OCI-M2 (cell line): Measurements from ENCODE around the gene FNTB.

Experiments
- DNase-seq: peaks from one replicate; lab custom pipeline; 2025; ENCODE audit not compliant: unreplicated experiment; lab: John Stamatoyannopoulos, UW

FNTB gene

DNA sequence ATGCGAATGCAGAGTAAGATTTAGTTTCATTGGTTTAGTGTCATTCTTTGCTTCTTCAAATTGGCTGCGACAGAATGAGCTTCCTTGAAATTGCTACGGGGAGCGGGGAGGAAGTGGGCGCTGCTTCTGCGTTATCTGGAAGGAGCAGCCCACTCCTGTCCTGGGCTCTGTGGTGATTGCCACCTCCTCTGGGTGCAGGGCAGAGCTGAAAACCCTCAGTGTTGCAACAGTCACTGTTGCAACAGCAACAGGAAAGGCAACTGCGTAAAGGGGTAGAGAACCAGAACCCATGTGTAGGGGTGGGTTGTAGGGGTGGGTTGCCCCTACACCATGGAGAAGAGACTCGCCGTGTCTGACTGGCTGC lies 57.9 kb downstream of the FNTB start:
- peak; percentile 59 for DNase-seq

DNA sequence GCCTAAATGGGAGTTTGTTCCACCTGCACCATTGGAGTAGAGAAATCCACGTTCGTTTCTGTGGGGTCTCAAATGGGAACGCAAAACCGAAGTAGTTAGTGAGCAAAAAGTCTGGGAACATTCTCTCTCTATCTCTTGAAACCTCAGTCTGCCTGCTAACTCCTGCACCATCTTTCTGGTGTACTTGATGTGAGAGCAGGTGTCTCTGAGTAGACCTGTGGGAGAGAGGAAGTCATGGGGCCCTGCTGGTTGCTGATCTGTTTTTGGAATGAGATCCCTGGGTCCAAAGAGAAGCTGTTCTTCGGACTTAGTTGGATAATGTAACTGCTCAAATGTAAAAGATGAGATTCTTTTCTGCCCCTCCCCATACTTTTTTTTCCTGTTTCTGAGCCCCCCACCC lies 58.3 kb downstream of the FNTB start:
- no peak for DNase-seq

DNA sequence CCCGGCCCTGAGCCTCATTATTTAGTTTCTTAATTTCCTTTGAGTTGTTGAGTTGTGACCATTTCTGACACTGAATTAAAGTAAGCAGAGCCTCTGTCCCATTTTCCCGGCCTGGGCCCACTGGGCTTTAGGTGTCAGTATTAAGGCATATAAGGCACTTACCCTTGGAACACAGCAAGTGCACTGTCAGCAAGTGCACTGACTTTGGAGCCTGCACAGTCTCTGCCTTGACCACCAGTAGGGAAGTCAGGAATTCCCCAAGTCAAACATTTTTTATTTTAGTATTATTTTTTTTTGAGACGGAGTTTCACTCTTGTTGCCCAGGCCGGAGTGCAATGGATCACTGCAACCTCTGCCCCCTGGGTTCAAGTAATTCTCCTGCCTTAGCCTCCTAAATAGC lies 59.0 kb downstream of the FNTB start:
- DNase-seq, result no peak

DNA sequence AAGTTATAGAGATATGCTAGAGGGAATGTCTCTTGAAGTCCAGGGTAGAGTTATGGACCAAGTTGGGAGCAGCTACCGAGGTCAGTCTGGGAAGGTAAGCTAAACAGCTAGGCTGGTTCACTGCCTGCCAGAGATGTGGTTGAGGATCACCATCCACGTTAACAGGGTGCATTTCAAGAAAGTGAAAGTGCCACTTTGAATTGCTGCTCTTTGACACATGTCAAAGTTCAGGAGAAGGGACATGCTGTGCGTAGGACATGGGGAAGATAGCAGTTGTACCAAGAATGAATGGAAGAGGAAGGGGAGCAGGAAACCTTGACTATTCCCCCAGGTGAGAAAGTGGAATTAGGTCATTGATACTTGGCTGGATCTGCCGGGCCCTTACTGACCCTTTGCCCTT lies 66.1 kb downstream of the FNTB start:
- DNase-seq, result no peak

DNA sequence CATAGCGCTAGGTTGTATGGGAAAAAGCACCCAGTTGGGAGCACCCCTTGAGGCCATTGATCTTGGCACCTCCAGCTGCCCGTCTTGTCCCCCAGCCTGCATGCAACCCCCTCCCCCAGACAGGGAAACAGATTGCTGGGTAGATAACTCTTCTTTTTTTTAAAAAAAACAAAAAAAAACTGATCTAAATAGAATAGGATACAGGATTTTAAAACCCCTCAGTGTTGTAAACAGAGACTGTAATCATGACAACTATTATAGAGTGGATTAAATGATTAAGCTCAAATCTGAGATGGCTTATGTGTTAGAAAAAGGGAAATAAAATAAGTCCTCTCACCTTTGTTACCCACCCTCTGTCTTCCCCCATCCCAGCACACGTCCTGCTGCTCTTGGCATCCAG lies 66.8 kb downstream of the FNTB start:
- DNase-seq, result no peak

DNA sequence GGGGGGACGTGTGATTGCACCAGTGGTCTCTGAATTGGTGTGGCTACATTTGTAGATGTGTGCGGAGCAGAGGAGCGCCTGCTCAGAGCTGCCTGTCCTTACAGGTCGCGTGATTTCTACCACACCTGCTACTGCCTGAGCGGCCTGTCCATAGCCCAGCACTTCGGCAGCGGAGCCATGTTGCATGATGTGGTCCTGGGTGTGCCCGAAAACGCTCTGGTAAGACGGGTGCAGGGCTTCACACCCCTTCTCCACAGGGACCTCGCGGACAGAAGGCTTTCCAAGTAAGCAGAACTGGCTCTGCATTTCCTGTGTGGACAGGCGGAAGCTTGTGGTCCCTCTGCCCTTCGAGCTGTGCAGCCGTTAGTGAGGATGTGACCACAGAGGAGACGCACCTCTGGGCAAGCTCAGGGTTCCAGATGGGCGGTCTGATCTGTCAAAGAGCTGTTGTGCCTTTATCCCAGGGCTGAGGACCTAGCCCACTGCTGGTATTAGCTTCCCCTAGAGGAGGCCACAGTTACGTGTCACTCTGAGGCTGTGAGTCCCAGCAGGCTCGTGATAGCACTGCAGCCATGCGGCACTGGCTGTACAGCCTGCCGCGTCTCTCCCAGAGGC lies 67.9 kb downstream of the FNTB start:
- no peak for DNase-seq

DNA sequence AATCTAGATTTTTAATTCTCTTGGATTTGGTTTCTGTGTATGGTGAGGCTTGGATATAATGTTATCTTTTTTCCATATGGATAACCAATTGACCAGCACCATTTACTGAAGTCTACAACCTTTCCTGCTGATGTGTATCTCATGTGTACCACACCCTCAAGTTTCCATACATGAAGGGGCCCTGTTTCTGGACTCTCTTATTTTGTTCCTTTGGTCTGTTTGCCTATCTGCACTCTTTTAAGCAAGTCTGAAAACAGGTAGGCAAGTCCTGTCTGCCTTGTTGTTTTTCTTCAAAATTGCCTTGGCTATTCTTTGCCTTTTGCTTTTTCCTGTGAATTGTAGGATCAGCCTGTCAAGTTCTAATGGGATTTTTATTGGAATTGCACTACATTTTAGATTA lies 71.0 kb downstream of the FNTB start:
- no peak for DNase-seq

DNA sequence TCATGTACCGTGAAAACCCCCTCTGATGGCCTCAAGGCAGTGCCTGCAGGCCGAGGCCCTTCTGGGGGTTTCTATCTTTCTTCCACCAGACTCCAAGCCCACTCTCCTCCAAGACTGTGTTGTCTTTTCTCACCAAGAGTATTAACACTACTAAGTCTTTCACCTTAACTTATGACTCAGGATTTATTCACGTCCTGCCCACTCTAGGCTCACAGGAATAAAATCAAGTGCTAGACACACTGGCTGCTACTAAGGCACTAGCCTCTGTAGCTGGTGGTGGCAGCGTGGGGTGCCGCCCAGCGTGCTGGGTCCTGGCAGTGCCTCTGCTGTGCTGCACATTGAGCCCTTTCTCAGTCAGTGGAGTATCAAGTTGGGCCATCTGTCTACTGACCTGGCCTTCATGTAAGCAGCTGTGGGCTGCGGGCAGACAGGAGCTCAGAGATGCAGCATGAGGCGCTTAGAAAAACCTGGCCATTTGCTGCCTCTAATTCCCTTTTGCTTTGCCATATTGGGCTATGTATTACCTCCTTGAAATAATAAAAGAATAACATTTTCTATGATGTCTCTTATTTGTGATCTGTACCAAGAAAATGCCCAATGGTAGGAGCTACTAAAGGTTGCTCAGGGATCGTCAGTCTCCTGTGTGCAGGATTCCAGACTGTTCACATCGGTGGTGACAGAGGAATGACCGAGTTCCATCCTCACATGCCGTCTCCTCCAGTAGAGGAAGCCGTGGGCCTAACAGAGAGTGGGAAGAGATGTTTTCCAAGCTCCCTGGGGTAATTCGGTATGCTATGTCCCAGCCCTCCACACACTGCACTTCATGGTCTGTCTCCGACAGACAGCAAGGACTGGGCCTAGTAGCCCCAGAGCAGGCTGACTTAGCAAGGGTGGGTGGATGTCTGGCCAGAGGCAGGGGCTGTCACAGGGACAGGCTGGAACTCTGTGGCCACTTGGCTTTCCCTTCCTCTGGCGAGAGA lies 75.7 kb downstream of the FNTB start:
- DNase-seq, result no peak

DNA sequence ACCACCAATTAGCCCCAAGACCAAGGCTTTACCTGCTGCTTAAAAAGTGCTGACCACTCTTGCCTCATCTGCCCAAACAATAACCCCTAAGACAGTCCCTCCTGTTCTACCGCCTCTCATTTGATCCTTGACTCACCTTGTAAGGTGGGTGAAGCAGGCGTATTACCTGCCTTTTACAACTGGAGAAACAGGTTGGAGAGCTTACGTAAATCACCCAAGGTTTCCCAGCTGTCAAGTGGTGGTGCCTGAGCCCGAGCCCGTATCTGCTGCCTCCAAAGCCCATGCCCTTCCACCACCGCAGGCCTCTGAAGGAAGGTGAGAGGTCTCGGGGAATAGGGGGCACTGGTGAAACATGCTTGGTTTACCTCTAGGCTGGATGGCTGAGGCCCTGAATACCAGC lies 79.0 kb downstream of the FNTB start:
- no peak for DNase-seq

DNA sequence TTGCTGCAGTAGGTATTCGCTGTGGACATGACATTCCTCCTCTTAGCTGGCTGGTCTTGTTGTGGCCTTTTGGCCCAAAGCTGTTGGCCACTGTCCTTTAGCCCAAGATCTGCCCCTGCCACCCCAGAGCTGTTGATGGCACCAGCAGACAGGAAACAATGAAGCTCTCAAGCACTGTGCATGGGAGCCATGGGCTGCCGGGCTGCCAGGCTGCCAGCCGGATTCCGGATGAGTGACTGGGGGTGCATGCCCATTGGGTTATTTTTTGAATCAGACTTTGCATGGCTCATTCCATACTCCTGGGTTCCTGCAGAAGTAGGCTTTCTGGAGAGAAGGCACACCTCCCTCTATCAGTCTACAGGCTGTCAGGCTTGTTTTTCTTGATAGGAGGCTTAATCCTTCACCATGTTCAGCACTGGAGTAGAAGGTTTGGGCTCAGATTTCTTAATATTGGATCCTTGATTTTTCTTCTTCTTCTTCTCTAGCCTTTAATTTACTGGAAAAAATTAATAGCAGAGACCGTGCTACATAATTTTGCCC lies 83.2 kb downstream of the FNTB start:
- DNase-seq, result no peak

DNA sequence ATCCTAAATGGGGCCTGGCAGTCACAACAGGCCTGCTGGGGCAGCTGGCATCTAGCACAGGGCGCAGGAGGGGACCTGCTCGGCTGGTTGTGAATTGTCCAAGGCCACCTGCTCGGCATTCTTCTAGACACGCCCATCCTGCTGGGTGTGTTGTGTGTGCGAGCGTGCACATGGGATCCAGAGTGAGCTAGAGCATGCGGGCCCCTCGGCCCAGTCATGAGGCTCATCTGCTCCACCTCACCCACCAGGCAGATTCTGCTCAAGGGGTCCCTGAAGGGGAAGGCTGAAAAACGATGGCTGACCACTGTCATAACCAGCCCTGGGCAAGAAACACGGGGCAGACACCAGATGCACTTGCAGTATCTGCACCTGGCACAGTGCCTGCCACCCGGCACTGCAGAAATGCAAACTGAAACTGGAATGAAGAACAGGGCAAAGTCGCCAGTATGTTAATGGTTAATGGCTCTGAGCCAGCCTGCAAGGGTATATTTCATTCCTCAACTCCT lies 83.8 kb downstream of the FNTB start:
- no peak for DNase-seq

DNA sequence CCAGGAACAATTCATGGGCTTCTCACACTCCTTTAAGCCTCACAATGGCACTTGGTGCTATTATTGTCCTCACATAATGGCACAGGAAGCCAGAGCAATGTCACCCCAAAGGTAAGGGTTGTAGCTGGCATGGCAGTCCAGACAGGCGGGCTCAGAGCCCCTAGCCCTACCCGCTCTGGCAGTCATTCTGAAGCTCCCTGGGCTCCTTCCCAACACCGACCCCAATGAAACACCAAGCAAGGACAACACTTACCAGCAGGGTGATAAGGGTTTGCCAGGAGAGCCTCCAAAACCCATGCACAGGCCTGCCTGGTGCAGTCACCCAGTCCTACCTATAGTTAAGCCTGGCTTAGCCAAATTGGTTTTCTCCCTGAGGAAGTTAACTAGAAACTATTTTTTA lies 84.8 kb downstream of the FNTB start:
- DNase-seq, result no peak

DNA sequence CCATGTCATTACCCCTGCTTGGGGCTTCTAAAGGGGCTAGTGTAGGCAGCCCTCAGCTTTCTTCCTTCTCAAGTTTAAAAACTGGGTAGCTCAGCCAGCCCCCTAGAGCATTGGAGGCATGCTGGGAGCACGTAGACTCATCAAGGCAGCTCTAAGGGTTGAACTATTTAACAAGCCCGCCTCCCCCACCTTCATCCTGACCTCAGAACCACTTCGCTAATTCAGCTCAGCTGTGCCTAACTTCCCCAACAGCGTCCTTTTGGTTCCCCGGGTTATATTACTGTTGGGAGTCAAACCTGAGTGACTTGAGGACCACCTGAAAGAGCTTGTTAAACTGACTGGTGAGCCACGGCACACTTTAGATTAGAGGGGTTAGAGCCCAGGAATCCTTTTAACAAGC lies 85.6 kb downstream of the FNTB start:
- DNase-seq, result no peak

DNA sequence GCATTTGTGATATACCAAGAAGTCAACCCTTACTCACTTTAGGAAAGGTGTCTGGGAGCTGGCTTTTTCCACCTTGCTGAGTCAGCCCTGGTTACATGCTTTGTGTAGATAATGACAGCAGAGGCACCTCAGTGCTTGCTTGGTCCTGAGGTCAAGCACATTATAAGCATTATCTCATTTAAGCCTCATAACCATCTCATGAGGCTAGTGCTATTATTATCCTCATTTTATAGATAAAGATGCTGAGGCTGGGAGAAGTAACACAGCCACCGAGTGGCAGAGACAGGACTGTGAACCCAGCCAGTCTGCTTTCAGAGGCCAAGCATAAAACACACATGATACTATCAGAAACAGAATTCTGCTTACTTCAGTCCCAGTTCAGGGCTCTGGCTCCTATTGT lies 86.2 kb downstream of the FNTB start:
- DNase-seq, result no peak

DNA sequence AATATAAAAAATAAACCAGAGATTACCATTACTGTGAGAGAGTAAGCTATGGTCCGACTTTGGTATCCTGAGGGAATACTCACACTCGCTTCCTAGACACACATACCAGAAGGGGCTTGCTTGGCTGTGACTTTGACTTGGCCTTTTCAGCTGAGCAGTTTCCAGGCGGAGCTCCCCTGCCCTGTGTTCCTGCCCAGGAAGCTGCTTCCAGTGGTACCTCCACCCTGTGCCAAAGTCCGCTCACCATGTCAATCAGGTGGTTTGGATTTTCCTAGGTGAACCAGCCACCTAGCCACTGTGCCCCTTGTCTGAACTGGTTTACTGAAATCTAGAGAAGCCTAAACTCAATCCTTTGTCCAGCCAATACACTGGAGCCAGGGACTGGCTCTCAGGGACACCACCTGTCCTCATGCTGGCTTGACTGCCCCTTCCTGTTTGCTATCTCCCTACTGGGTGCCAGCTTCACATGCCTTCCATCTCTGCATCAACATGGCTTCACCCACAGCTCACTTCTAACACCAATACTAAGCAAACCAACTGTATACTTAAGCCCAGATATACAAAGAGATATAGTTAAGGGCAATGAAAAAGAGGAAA lies 87.0 kb downstream of the FNTB start:
- DNase-seq, result no peak

DNA sequence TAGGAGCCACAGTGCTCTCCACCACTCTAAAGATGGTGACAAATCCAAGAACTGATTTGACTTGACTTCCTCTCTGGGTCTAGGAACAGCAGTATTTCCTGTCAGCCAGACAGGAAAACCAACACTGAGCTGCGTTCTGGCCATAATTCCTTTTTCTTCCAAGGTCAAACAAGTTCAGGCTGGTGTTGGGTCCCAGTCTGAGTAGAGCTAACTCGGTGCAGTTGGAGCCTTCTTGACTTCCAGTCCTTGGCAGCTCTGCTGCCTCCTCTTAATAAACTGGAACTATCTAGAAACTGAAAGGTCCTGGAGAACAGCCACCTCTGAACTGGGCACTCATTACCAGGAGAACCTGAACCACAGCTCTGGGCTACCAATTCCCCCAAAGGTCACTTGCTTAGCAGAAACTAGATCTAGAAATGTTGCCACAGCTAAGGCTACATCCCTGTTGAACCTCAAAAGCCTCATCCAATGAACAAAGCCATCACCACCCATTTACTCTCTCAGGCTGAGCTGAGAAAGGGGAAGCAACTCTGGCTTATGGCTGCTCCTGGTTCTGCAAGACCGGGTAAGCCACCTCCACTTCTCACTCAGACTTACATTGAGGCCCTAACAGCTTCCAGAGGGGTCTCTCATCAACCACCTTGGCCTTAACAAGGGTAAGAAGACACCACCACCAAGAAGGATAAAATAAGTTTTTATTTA lies 87.9 kb downstream of the FNTB start:
- no peak for DNase-seq

DNA sequence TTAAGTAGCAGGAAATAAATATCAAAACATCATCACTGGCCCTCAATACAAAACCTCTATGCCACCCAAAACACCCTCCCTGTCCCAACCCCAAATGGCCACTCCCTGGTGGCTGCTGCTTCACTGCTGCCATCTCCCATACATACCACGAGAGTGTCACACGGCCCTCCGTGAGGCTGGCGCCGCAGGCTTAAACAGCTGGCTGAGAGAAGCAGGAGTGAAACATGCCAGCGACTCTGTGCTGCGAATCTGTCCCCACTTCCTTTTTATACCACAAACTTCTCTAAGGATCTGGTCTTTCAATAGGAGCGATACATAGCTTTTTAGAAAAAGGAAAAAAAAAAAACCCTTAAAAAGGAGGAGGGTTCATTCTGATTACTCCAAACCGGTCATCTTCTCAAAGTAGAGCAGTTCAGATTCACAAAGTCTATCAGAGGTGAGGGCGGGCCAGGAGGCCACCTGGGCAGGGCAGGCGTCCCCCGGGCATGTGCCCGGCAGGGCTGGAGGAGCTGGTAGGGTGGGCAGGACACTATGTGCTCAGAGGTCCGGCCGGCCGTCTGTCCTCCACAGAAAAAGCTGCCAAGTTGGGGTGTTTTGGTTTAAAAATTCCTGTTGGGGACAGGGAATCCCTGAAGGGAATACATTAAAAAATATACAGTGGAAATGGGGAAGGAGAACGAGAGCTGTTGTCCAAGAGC lies 89.1 kb downstream of the FNTB start:
- no peak for DNase-seq

DNA sequence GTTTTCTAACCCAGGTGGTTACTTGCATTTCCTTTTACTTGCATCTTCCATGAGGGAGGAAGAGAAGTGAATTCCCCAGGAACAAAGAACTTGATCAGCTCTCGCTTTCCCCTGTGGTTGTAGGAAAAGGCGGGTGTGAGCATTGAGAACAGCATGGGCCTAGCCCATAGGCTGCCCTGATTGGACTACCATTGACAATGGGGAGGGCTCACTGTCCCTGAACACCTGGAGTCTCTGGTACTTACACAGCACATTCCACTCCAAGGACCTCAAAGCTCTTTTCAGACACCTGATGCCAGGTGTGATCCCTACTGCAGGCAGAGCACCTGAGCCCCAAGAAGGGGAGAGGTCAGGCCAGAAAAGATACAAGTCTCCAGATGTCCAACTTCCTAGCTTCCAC lies 90.6 kb downstream of the FNTB start:
- no peak for DNase-seq

DNA sequence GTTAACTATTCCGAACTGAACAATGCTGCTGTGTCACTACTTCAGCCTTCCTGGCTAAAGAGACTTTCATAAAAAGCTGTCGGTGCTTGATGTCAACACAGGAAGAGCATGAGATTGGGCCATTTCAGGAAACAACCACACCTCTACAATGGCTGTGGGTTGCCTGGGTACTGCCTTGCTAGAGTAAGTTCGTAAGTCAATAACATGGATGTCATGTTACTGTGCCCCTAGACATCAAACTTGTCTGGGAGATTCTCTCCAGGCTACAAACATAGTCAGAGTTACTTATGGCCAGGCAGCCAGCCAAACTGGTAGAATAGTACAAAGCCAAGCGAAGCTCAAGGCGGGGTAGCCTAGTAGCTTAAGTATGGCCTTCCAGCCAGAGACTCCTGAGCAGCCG lies 92.5 kb downstream of the FNTB start:
- no peak for DNase-seq

DNA sequence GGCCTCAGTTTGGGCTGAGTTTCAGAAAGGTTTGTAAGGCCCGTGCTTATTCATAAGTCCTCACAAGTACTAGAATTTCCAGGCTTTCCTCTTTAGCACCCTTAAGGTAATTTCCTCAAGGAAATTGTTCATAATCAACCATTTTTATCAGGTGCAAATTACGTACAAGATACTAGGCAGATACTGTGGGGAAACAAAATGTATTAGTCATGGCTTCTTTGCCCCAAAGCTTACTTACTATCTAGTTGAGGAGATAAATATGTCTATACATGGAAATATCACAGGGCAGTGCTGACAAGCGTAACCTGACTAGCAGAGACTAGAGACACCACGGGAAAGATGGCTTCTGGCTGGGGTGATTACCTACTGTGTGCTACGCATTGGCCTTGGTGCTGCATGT lies 93.1 kb downstream of the FNTB start:
- no peak for DNase-seq
